MM.1S (cell line): ENCODE results near the gene GOLGA5.

Experiments
- DNase-seq: peaks from one replicate; pipeline ENCODE4 v3.0.0-alpha.2; 2015
- H2AFZ ChIP-seq: fragments of 300-600 bp; sonication (generic); 2 replicates; pipeline ENCODE4 v1.6.0; 2016; ENCODE audit warnings: antibody characterized with exemption, low read length
- H3F3A ChIP-seq: fragments of 300-600 bp; sonication (generic); 2 replicates; pipeline ENCODE4 v1.6.1; 2016; ENCODE audit warnings: mild to moderate bottlenecking, antibody characterized with exemption, low read length, moderate library complexity, mixed read lengths; ENCODE audit not compliant: insufficient read depth
- H3K27ac ChIP-seq: fragments of 300-600 bp; sonication (generic); 2 replicates; pipeline ENCODE4 v1.5.1; 2016; ENCODE audit warnings: mild to moderate bottlenecking, low read length
- H3K27me3 ChIP-seq: fragments of 300-600 bp; sonication (generic); replicated peaks from 2 replicates; pipeline ENCODE4 v1.6.0; 2016; ENCODE audit warnings: low read length; ENCODE audit not compliant: insufficient read depth
- H3K36me3 ChIP-seq: fragments of 300-600 bp; sonication (generic); replicated peaks from 2 replicates; pipeline ENCODE4 v1.6.1; 2016; ENCODE audit warnings: mild to moderate bottlenecking, low read length, mixed read lengths; ENCODE audit not compliant: insufficient read depth
- H3K4me1 ChIP-seq: fragments of 300-600 bp; sonication (generic); 2 replicates; pipeline ENCODE4 v1.6.1; 2016; ENCODE audit warnings: low read length, mixed read lengths
- H3K4me2 ChIP-seq: fragments of 300-600 bp; sonication (generic); 2 replicates; pipeline ENCODE4 v1.6.0; 2016; ENCODE audit warnings: low read depth, low read length
- H3K4me3 ChIP-seq: fragments of 300-600 bp; sonication (generic); 2 replicates; pipeline ENCODE4 v1.5.1; 2016; ENCODE audit warnings: low read length, mixed read lengths
- H3K79me2 ChIP-seq: fragments of 300-600 bp; sonication (generic); 2 replicates; pipeline ENCODE4 v1.6.1; 2016; ENCODE audit warnings: mixed run types, low read length, mixed read lengths
- H3K9ac ChIP-seq: fragments of 300-600 bp; sonication (generic); 2 replicates; pipeline ENCODE4 v1.6.1; 2016; ENCODE audit warnings: low read length, mixed read lengths
- H3K9me2 ChIP-seq: fragments of 300-600 bp; sonication (generic); replicated peaks from 2 replicates; pipeline ENCODE4 v1.6.1; 2016; ENCODE audit warnings: mild to moderate bottlenecking, low read length, mixed read lengths; ENCODE audit not compliant: insufficient read depth
- H3K9me3 ChIP-seq: fragments of 300-600 bp; sonication (generic); replicated peaks from 2 replicates; pipeline ENCODE4 v1.6.1; 2016; ENCODE audit warnings: mild to moderate bottlenecking, low read length, mixed read lengths; ENCODE audit not compliant: insufficient read depth
- H4K20me1 ChIP-seq: fragments of 300-600 bp; sonication (generic); 2 replicates; pipeline ENCODE4 v1.6.1; 2016; ENCODE audit warnings: mild to moderate bottlenecking, low read length, moderate library complexity, mixed read lengths; ENCODE audit not compliant: insufficient read depth
- EZH2 ChIP-seq: fragments of 300-600 bp; sonication (generic); optimal IDR thresholded peaks from 2 replicates; pipeline ENCODE3; 2017; ENCODE audit warnings: low read depth, mild to moderate bottlenecking, antibody characterized with exemption, low read length, mixed read lengths
- EZH2phosphoT487 ChIP-seq: fragments of 300-600 bp; sonication (generic); IDR thresholded peaks from 2 replicates; pipeline ENCODE4 v1.6.1; 2018; ENCODE audit warnings: antibody characterized with exemption, low read length
- TF ChIP-seq, protein P1 (sequence below): fragments of 300-600 bp; sonication (generic); IDR thresholded peaks from 2 replicates; pipeline ENCODE4 v1.5.1; 2016; ENCODE audit warnings: antibody characterized with exemption, low read length, mixed read lengths

Gene GOLGA5

DNA sequence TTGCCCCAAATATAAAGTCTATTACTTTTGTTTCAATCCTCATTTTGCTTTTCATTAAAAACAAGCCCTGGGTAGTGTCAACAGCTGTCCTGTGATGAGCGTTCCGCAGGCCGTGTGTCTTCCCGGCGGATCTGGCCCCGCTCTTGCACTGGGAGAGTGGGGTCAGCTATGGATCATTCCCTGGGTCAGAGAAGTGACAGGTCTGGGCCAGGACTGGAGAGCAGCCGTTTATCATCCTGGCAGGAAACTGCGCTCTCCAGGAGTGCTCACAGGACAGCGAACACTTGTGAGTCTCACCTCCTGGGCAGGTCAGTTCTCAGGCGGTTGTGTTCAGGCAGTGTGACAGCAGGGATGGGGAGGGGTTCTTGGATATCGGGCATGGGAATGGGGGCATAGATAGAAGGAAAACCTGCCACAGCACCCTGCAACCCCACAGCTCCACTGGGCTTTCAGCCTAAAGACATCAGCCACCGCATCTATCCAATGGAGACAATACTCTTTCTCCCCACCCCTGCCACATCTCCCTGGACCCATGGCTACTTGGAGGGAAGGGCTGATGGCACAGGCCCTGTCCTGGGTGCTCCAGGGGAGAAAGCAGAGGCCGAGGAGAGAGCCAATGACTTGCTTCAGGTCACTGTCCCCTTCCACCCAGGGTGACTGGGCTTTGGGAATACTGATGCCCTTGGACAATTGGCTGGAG, 81.0 kb downstream of the GOLGA5 start:
- Histone ChIP-seq H2AFZ (no peak overlapping the region), H4K20me1 (no peaks in the 10 kb centered on the region), H3K4me3 (no peak overlapping the region), H3F3A (no peaks in the 10 kb centered on the region), H3K4me1 (no peaks in the 10 kb centered on the region), H3K36me3 (no peaks in the 10 kb centered on the region), H3K79me2 (no peaks in the 10 kb centered on the region), H3K27ac (no peak overlapping the region), H3K9me3 (no peaks in the 10 kb centered on the region), H3K4me2 (no peak overlapping the region), H3K27me3 (no peaks in the 10 kb centered on the region), H3K9ac (no peak overlapping the region), H3K9me2 (no peaks in the 10 kb centered on the region)
- DNase-seq, result no peak
- TF ChIP-seq, protein P1, sequence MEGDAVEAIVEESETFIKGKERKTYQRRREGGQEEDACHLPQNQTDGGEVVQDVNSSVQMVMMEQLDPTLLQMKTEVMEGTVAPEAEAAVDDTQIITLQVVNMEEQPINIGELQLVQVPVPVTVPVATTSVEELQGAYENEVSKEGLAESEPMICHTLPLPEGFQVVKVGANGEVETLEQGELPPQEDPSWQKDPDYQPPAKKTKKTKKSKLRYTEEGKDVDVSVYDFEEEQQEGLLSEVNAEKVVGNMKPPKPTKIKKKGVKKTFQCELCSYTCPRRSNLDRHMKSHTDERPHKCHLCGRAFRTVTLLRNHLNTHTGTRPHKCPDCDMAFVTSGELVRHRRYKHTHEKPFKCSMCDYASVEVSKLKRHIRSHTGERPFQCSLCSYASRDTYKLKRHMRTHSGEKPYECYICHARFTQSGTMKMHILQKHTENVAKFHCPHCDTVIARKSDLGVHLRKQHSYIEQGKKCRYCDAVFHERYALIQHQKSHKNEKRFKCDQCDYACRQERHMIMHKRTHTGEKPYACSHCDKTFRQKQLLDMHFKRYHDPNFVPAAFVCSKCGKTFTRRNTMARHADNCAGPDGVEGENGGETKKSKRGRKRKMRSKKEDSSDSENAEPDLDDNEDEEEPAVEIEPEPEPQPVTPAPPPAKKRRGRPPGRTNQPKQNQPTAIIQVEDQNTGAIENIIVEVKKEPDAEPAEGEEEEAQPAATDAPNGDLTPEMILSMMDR, result no peak
- TF ChIP-seq EZH2phosphoT487, result no peak
- TF ChIP-seq EZH2, result no peak

DNA sequence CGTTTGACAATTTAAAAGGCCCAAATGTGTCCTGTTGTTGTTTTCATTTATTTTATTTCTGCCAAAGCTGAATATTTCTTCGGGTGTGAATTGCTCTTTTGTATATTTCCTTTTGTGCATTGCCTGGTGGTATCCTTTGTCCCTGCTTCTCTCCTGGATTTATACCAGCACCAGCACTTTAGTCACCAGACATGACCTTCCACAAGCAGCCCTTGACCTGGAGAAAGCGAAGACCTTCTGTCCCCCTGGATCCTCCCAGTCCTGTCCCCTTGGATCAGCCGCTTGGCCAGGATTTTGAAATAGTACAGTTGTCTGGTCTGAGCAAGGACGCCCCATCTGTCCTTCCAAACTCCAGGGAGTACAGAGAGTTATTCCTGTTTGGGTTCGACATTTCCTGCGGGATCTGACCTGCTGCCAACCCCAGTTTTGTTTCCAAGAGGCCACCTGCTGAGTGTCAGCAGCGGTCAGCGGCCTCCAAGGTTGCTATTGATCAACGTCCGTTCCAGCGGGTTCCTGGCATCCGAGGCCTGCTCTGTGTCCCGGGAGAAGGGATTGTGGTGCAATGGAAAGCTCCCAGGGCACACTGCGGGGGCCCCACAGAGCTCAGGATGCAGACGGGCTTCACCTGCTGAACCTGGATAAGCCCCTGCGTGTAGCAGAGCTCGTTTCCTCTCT, 83.8 kb downstream of the GOLGA5 start:
- TF ChIP-seq EZH2phosphoT487 (no peak), EZH2 (no peak)
- TF ChIP-seq, protein P1, result no peak
- no peak overlapping the region for H3K9ac ChIP-seq
- H3K9me3 ChIP-seq, result no peaks in the 10 kb centered on the region
- H3K36me3 ChIP-seq, result no peaks in the 10 kb centered on the region
- H3K27me3 ChIP-seq, result no peaks in the 10 kb centered on the region
- no peak overlapping the region for H3K4me2 ChIP-seq
- no peaks in the 10 kb centered on the region for H3K4me1 ChIP-seq
- no peaks in the 10 kb centered on the region for H3K79me2 ChIP-seq
- no peak overlapping the region for H3K4me3 ChIP-seq
- H3K9me2 ChIP-seq, result no peaks in the 10 kb centered on the region
- no peak for DNase-seq
- no peaks in the 10 kb centered on the region for H4K20me1 ChIP-seq
- no peak overlapping the region for H2AFZ ChIP-seq
- H3K27ac ChIP-seq, result no peak overlapping the region
- no peaks in the 10 kb centered on the region for H3F3A ChIP-seq

DNA sequence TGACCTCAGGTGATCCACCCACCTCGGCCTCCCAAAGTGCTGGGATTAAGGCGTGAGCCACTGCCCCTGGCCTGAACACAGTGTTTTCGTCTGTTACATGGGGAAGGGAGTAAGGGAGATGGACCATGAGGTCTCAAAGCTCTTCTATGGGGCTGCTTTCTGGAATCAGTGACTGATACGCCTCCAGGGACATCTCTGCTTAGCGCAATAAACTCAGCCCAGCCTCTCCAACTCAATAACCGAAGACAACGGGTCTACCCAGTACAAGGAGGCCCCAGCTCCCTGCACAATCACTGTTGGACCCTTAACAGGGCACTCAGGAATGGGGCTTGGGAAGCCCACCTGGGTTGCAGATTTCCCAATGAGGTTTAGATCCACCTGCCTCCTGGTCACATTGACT, 86.2 kb downstream of the GOLGA5 start:
- Histone ChIP-seq H3K27me3 (no peaks in the 10 kb centered on the region), H2AFZ (no peak overlapping the region), H3K27ac (no peak overlapping the region), H3K36me3 (no peaks in the 10 kb centered on the region), H3K79me2 (no peaks in the 10 kb centered on the region), H3K4me2 (no peak overlapping the region), H3F3A (no peaks in the 10 kb centered on the region), H3K9me2 (no peaks in the 10 kb centered on the region), H3K4me1 (no peaks in the 10 kb centered on the region), H3K9ac (no peak overlapping the region), H4K20me1 (no peaks in the 10 kb centered on the region), H3K4me3 (no peak overlapping the region), H3K9me3 (no peaks in the 10 kb centered on the region)
- no peak for DNase-seq
- TF ChIP-seq EZH2 (no peak), EZH2phosphoT487 (no peak)
- TF ChIP-seq, protein P1, result no peak
